HFFc6 (cell line): ENCODE results near the gene SIPA1L3. TPM values are rescaled to one million over a fixed set of nuclear protein-coding genes. Genes with fewer than 3 reads are reported as not detected.

Experiments used
- DNase-seq: peaks from one replicate; pipeline ENCODE4 v3.0.0-alpha.2; 2018
- H3K27ac Mint-ChIP-seq: 2 replicates; pipeline ENCODE4 v1.8.0; 2020; ENCODE audit warnings: mild to moderate bottlenecking, mixed read lengths
- H3K27me3 Mint-ChIP-seq: 2 replicates; pipeline ENCODE4 v1.8.0; 2021; ENCODE audit warnings: mild to moderate bottlenecking, moderate library complexity, mixed read lengths; ENCODE audit not compliant: insufficient read depth
- H3K36me3 Mint-ChIP-seq: 2 replicates; pipeline ENCODE4 v1.8.0; 2021; ENCODE audit warnings: low read depth, mixed read lengths
- H3K4me1 Mint-ChIP-seq: 2 replicates; pipeline ENCODE4 v1.8.0; 2020; ENCODE audit warnings: low read depth, mixed read lengths
- H3K4me3 Mint-ChIP-seq: 2 replicates; pipeline ENCODE4 v1.8.0; 2020; ENCODE audit warnings: mild to moderate bottlenecking, moderate library complexity, mixed read lengths
- H3K9me3 Mint-ChIP-seq: 2 replicates; pipeline ENCODE4 v1.8.0; 2020; ENCODE audit warnings: mild to moderate bottlenecking, mixed read lengths
- CTCF ChIP-seq: fragments of 200-600 bp; sonication (generic); IDR thresholded peaks from 2 replicates; pipeline ENCODE4 v1.5.0; 2021; ENCODE audit warnings: antibody characterized with exemption, mild to moderate bottlenecking
- total RNA-seq, 6 experiments: library from RNA; stranded (reverse); fragmentation: NEBNext Ultra II Directional; extraction: Animal tissue kit (Norgen Biotek cat#: 25700); gene quantifications; 2 replicates in 1 of 6; 3 replicates in 5 of 6; pipeline ENCODE4 v1.2.3, GENCODE V29; 2021

Gene SIPA1L3
- total RNA-seq, 6 experiments from 2014 or later: 34.0 to 46.7 (median 41.8) TPM

- no peak overlapping the region for H3K27ac Mint-ChIP-seq
- DNase-seq: no peak
- no peak overlapping the region for H3K4me3 Mint-ChIP-seq
- TF ChIP-seq CTCF: no peak
- H3K27me3 Mint-ChIP-seq: no peaks in the 10 kb centered on the region; the same call in 1 of the 2 replicates
- peaks cover 12% of the 10 kb centered on the region for H3K9me3 Mint-ChIP-seq
- peaks cover 5% of the 10 kb centered on the region for H3K4me1 Mint-ChIP-seq
- H3K36me3 Mint-ChIP-seq: peaks cover 44% of the 10 kb centered on the region
Observed at GRCh38 chr19:38101723-38102122, 194.7 kb downstream of the SIPA1L3 start.

GRCh38 chr19:38105574-38105973 is 198.6 kb downstream of the SIPA1L3 start:
- Mint-ChIP-seq H3K36me3 (peaks cover 32% of the 10 kb centered on the region), H3K27me3 (peaks cover 3% of the 10 kb centered on the region), H3K27ac (no peak overlapping the region), H3K4me1 (peaks cover 11% of the 10 kb centered on the region), H3K4me3 (no peak overlapping the region), H3K9me3 (no peaks in the 10 kb centered on the region)
- TF ChIP-seq CTCF: no peak
- no peak for DNase-seq

- H3K27ac Mint-ChIP-seq: no peak overlapping the region; the same call in 1 of the 2 replicates
- H3K4me1 Mint-ChIP-seq: peaks cover 11% of the 10 kb centered on the region
- no peak for TF ChIP-seq CTCF
- peaks cover 33% of the 10 kb centered on the region for H3K36me3 Mint-ChIP-seq
- H3K9me3 Mint-ChIP-seq: no peaks in the 10 kb centered on the region
- H3K4me3 Mint-ChIP-seq: no peak overlapping the region
- H3K27me3 Mint-ChIP-seq: peaks cover 3% of the 10 kb centered on the region
- no peak for DNase-seq
Observed at GRCh38 chr19:38107129-38107528, 200.1 kb downstream of the SIPA1L3 start.

- H3K27ac Mint-ChIP-seq: no peak overlapping the region
- DNase-seq: no peak
- H3K27me3 Mint-ChIP-seq: peaks cover 3% of the 10 kb centered on the region; the same call in 1 of the 2 replicates
Observed at GRCh38 chr19:38111898-38112297, 204.9 kb downstream of the SIPA1L3 start.

GRCh38 chr19:38114651-38115050 is 207.6 kb downstream of the SIPA1L3 start:
- no peaks in the 10 kb centered on the region for H3K9me3 Mint-ChIP-seq
- H3K27ac Mint-ChIP-seq: no peak overlapping the region
- 0 out of 2 replicates have a peak, but pooled peaks cover 2% of the 10 kb centered on the region for H3K27me3 Mint-ChIP-seq
- no peak overlapping the region for H3K4me3 Mint-ChIP-seq
- TF ChIP-seq CTCF: no peak
- no peak for DNase-seq
- peaks cover 9% of the 10 kb centered on the region for H3K4me1 Mint-ChIP-seq
- H3K36me3 Mint-ChIP-seq: peaks cover 39% of the 10 kb centered on the region

More at GRCh38 chr19:38111898-38112297, 204.9 kb downstream of the SIPA1L3 start:
- Mint-ChIP-seq H3K36me3 (peaks cover 27% of the 10 kb centered on the region), H3K4me1 (peaks cover 13% of the 10 kb centered on the region), H3K4me3 (no peak overlapping the region), H3K9me3 (no peaks in the 10 kb centered on the region)
- TF ChIP-seq CTCF: no peak
